Central memory CD8-positive, alpha-beta T cell (primary cell): ENCODE data around the gene ZNF335.

Experiments
- ATAC-seq: fragments of 150-1000 bp; cut with Tn5 transposase; replicated peaks from 2 replicates; pipeline ENCODE4 v1.10.0; 2022; ENCODE audit warnings: mild to moderate bottlenecking, moderate FRiP score, moderate number of reproducible peaks; ENCODE audit not compliant: poor library complexity, severe bottlenecking; ENCODE audit errors: extremely low read depth
- DNase-seq, 2 donors: peaks; one replicate each; pipeline ENCODE4 v3.0.0; 2021; ENCODE audit warnings: low spot score in 2 of 2
- H3K27ac Mint-ChIP-seq: one replicate; pipeline ENCODE4 v1.8.0; 2022; ENCODE audit warnings: low read depth, mild to moderate bottlenecking, moderate library complexity, mixed read lengths
- H3K27me3 Mint-ChIP-seq: one replicate; pipeline ENCODE4 v1.8.0; 2022; ENCODE audit warnings: mixed read lengths
- H3K36me3 Mint-ChIP-seq: one replicate; pipeline ENCODE4 v1.8.0; 2022; ENCODE audit warnings: mild to moderate bottlenecking, moderate library complexity, mixed read lengths; ENCODE audit not compliant: insufficient read depth
- H3K4me1 Mint-ChIP-seq: one replicate; pipeline ENCODE4 v1.8.0; 2022; ENCODE audit warnings: mixed read lengths
- H3K4me3 Mint-ChIP-seq: one replicate; pipeline ENCODE4 v1.8.0; 2022; ENCODE audit warnings: mild to moderate bottlenecking, moderate library complexity, mixed read lengths
- H3K9me3 Mint-ChIP-seq: one replicate; pipeline ENCODE4 v1.8.0; 2022; ENCODE audit warnings: mixed read lengths

ZNF335 gene, protein sequence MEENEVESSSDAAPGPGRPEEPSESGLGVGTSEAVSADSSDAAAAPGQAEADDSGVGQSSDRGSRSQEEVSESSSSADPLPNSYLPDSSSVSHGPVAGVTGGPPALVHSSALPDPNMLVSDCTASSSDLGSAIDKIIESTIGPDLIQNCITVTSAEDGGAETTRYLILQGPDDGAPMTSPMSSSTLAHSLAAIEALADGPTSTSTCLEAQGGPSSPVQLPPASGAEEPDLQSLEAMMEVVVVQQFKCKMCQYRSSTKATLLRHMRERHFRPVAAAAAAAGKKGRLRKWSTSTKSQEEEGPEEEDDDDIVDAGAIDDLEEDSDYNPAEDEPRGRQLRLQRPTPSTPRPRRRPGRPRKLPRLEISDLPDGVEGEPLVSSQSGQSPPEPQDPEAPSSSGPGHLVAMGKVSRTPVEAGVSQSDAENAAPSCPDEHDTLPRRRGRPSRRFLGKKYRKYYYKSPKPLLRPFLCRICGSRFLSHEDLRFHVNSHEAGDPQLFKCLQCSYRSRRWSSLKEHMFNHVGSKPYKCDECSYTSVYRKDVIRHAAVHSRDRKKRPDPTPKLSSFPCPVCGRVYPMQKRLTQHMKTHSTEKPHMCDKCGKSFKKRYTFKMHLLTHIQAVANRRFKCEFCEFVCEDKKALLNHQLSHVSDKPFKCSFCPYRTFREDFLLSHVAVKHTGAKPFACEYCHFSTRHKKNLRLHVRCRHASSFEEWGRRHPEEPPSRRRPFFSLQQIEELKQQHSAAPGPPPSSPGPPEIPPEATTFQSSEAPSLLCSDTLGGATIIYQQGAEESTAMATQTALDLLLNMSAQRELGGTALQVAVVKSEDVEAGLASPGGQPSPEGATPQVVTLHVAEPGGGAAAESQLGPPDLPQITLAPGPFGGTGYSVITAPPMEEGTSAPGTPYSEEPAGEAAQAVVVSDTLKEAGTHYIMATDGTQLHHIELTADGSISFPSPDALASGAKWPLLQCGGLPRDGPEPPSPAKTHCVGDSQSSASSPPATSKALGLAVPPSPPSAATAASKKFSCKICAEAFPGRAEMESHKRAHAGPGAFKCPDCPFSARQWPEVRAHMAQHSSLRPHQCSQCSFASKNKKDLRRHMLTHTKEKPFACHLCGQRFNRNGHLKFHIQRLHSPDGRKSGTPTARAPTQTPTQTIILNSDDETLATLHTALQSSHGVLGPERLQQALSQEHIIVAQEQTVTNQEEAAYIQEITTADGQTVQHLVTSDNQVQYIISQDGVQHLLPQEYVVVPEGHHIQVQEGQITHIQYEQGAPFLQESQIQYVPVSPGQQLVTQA (N-terminal part only)

DNA sequence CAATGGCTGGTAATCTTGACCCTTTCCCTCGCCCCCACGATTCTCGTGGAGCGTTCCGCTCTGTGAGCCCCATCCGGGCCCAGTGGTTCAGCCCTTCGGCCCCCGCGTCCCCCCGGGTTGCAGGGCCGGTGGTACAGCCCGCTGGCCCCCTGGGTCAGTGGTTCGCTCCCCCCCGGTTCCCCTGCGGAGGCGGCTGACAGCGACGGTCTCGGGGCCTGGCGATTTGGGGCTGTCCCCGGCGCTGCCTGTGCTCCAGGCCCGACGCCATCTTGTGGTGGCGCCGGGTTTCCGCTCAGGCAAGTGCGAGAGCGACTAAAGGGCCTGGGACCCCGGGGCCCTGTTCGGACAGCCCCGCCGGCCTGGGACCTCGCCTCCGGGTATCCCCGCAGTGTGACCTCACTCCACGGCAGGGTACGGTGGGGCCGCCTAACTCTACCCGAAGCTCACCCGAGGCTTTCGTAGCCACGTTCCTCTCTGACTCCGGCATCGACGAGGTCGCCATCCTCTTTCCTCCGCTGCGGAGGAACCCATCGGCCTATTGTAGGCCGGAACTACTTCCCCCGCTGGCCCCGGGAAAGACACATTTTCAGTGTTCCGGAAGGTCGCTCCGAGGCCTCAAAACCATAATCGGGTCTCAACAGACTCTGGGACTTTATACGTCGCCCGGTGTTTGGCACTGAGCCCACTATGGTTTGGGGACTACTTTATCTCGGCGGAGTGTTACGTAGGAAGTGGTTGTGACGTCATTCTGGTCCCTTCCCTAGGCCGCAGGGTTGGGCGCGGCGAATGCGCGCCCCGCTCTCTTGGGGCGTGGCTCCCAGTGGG, at the start of gene ZNF335:
TSS of gene ZNF335 (minus strand) at position 529 of the 825 bp plus-strand sequence. CDS start 793 bp downstream, outside the sequence.
- Mint-ChIP-seq H3K9me3 (no peaks in the 10 kb centered on the region), H3K4me1 (peaks cover 23% of the 10 kb centered on the region), H3K27me3 (no peaks in the 10 kb centered on the region), H3K27ac (peak within 1 kb of the TSS; percentile 100), H3K4me3 (peak within 1 kb of the TSS; percentile 85), H3K36me3 (peaks cover 47% of the 10 kb centered on the region)
- DNase-seq (peak; percentile 96 to 97), ATAC-seq (peak; percentile 81)

- Mint-ChIP-seq H3K4me1 (peaks cover 13% of the 10 kb centered on the region), H3K36me3 (peaks cover 4% of the 10 kb centered on the region), H3K4me3 (peak overlapping the region; percentile 62), H3K9me3 (no peaks in the 10 kb centered on the region), H3K27me3 (peaks cover 60% of the 10 kb centered on the region), H3K27ac (no peak overlapping the region)
- no peak for DNase-seq
- ATAC-seq: no peak
Measured at GRCh38 chr20:46020555-46020954, 48.6 kb upstream of the ZNF335 start.

GRCh38 chr20:46018611-46019010, 46.6 kb upstream of the ZNF335 start:
- Mint-ChIP-seq H3K27me3 (peaks cover 60% of the 10 kb centered on the region), H3K9me3 (no peaks in the 10 kb centered on the region), H3K36me3 (peaks cover 13% of the 10 kb centered on the region), H3K27ac (no peak overlapping the region), H3K4me3 (no peak overlapping the region), H3K4me1 (peaks cover 22% of the 10 kb centered on the region)
- DNase-seq (no peak), ATAC-seq (no peak)

DNA sequence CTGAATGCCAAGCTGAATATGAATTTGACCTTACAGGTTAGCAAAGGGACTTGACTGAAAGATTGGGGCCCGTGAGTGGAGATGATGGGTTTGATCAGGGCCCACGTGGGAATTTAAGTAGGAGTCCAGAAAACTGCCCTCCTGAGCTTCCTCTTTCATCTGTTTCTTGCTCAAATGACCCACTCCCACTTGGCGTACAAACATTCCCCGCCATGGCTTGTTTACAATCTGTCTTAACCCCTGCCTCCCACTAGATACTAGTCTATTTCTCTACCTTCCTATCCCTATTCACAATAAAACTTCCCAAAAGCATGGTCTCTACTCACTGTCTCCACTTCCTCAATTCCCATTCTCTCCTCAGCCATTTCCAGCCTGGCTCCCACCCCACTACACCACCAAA, 46.1 kb upstream of the ZNF335 start:
- DNase-seq (no peak), ATAC-seq (no peak)
- Mint-ChIP-seq H3K4me3 (no peak overlapping the region), H3K4me1 (peaks cover 18% of the 10 kb centered on the region), H3K27me3 (peaks cover 60% of the 10 kb centered on the region), H3K36me3 (peaks cover 14% of the 10 kb centered on the region), H3K27ac (no peak overlapping the region), H3K9me3 (no peaks in the 10 kb centered on the region)

- Mint-ChIP-seq H3K4me1 (peaks cover 22% of the 10 kb centered on the region), H3K9me3 (no peaks in the 10 kb centered on the region), H3K4me3 (no peak overlapping the region), H3K27me3 (peaks cover 65% of the 10 kb centered on the region), H3K27ac (no peak overlapping the region), H3K36me3 (peaks cover 16% of the 10 kb centered on the region)
- DNase-seq (no peak), ATAC-seq (no peak)
Measured at GRCh38 chr20:46017272-46017671, 45.3 kb upstream of the ZNF335 start.

GRCh38 chr20:46014517-46015396, 42.8 kb upstream of the ZNF335 start:
- peaks cover 21% of the 10 kb centered on the region for H3K36me3 Mint-ChIP-seq
- H3K4me3 Mint-ChIP-seq: peak overlapping the region; percentile 38
- DNase-seq (no peak), ATAC-seq (no peak)
- H3K27ac Mint-ChIP-seq: no peak overlapping the region
- no peaks in the 10 kb centered on the region for H3K9me3 Mint-ChIP-seq
- peaks cover 42% of the 10 kb centered on the region for H3K4me1 Mint-ChIP-seq
- H3K27me3 Mint-ChIP-seq: peaks cover 76% of the 10 kb centered on the region

DNA sequence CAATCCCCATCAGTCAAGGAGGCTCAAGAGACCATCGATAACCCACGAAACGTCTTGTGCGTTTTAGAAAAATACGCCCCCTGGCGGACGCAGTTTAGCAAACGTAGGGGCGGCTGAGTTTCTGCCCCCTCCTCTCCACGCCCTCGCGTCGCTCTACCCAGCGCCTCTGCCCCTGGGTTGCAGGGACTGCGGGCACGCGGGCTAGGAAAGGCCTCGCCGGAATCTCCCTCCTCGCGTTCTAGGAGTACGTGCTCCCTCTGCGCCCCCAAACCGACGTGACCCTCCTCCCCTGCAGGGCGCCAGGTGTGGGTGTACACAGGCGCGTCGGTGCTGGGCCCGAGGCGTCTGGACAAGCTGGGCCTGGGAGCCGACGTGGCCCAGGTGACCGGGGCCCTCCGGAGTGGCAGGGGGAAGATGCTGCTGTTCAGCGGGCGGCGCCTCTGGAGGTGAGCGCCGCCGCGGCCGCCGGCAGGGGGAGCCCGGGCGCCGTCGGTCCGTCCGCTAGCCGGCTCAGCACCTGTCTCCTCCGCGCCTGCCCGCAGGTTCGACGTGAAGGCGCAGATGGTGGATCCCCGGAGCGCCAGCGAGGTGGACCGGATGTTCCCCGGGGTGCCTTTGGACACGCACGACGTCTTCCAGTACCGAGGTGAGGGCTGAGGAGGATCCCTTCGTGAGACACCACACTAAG, 42.0 kb upstream of the ZNF335 start:
- H3K27ac Mint-ChIP-seq: no peak overlapping the region
- H3K36me3 Mint-ChIP-seq: peaks cover 21% of the 10 kb centered on the region
- no peaks in the 10 kb centered on the region for H3K9me3 Mint-ChIP-seq
- H3K4me3 Mint-ChIP-seq: peak overlapping the region; percentile 38
- H3K27me3 Mint-ChIP-seq: peaks cover 82% of the 10 kb centered on the region
- peaks cover 50% of the 10 kb centered on the region for H3K4me1 Mint-ChIP-seq
- ATAC-seq (peak; percentile 67), DNase-seq (peak; percentile 40 to 56)

- H3K9me3 Mint-ChIP-seq: no peaks in the 10 kb centered on the region
- H3K4me1 Mint-ChIP-seq: peaks cover 54% of the 10 kb centered on the region
- H3K27me3 Mint-ChIP-seq: peaks cover 82% of the 10 kb centered on the region
- DNase-seq: no peak
- peaks cover 18% of the 10 kb centered on the region for H3K36me3 Mint-ChIP-seq
- no peak overlapping the region for H3K27ac Mint-ChIP-seq
- ATAC-seq: no peak
- peak overlapping the region; percentile 38 for H3K4me3 Mint-ChIP-seq
Measured at GRCh38 chr20:46013322-46013828, 41.4 kb upstream of the ZNF335 start.

DNA sequence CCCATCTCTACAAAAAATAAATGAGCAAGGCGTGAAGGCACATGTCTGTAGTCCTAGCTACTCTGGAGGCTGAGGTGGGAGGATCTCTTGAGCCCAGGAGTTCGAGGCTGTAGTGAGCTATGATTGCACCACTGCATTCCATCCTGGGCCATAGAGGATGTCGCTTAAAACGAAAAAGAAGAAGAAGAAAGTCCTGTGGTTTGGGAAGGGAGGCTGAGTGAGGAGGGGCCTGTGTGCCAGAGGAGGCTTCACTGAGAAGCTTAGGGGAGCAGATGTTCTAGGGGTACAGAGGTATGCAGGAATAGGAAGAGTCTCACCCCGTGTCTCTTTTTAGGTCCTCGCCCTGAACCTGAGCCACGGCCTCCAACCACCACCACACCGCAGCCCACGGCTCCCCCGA, 40.9 kb upstream of the ZNF335 start:
- Mint-ChIP-seq H3K4me1 (peaks cover 54% of the 10 kb centered on the region), H3K27me3 (peaks cover 78% of the 10 kb centered on the region), H3K36me3 (peaks cover 18% of the 10 kb centered on the region), H3K27ac (no peak overlapping the region), H3K4me3 (no peak overlapping the region), H3K9me3 (no peaks in the 10 kb centered on the region)
- no peak for ATAC-seq
- no peak for DNase-seq

DNA sequence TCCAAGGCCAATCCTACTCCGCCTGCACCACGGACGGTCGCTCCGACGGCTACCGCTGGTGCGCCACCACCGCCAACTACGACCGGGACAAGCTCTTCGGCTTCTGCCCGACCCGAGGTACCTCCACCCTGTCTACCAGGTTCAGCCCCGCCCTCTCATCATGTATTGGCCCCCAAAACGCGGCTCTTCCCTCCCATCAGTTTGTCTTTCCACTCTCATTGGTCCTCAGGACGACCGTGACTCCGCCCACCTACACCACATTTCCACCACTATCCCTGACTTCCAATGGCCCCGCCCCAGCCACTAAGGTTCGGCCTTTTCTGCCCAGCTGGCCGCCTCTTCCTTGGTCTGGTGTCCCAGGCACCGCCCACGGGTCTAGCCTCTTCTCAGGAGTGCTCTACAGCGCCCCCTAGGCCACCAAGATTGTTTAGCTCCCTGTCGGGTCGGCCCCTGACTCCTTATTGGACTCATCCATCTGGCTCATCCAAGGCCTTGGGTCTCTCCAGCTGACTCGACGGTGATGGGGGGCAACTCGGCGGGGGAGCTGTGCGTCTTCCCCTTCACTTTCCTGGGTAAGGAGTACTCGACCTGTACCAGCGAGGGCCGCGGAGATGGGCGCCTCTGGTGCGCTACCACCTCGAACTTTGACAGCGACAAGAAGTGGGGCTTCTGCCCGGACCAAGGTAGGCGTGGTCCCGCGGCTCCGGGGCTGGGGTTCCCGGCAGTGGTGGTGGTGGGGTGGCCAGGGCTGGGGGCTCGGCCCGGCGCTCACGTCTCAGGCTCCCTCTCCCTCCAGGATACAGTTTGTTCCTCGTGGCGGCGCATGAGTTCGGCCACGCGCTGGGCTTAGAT, 39.9 kb upstream of the ZNF335 start:
- no peak for ATAC-seq
- H3K36me3 Mint-ChIP-seq: peaks cover 18% of the 10 kb centered on the region
- H3K27ac Mint-ChIP-seq: peak overlapping the region; percentile 59
- DNase-seq: no peak
- H3K27me3 Mint-ChIP-seq: peaks cover 73% of the 10 kb centered on the region
- H3K9me3 Mint-ChIP-seq: no peaks in the 10 kb centered on the region
- peaks cover 54% of the 10 kb centered on the region for H3K4me1 Mint-ChIP-seq
- peak overlapping the region; percentile 57 for H3K4me3 Mint-ChIP-seq
